ENCODE results near the gene ZC3H7B.

DNA sequence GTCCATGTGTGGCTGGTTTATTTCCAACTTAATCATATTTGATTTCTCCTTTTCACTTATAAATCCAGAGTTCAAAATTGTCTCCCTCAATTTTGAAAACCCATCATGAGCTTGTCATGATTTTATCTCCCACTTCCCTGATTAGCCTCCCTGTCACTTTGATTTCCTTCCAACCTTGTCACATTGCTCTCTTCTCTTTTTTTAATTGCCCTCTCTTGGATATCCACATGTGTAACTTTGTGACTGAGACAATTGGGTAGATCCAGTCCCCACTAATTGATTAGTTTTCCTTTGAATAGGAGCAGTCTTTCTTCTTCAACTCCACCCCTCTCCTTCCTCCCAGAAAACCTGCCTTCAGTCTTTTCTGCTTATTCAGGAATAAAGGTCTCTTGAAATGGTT is 82.8 kb downstream of the ZC3H7B start:
- no peak for TF ChIP-seq CTCF (IDR thresholded peaks at IDR 0.05; ENCODE audit: low read depth, low read length, poor library complexity, severe bottlenecking)
- TF ChIP-seq EZH2phosphoT487 (IDR thresholded peaks at IDR 0.05; ENCODE audit: borderline replicate concordance, low read length) = no peak

All from DOHH2 (cell line).